Activated naive CD8-positive, alpha-beta T cell (primary cell): ENCODE results near the gene C11orf68.
"Not testable (repeated sequence)": the region's sequence is repeated elsewhere in the genome, so short reads cannot be mapped to it uniquely, and the experiment has no call there.

Experiments
- H3K27ac Mint-ChIP-seq: one replicate; pipeline ENCODE4 v1.8.0; 2021; ENCODE audit warnings: mixed read lengths
- H3K27me3 Mint-ChIP-seq: one replicate; pipeline ENCODE4 v1.8.0; 2021; ENCODE audit warnings: mixed read lengths
- H3K36me3 Mint-ChIP-seq: one replicate; pipeline ENCODE4 v1.8.0; 2021; ENCODE audit warnings: mixed read lengths
- H3K4me1 Mint-ChIP-seq: one replicate; pipeline ENCODE4 v1.8.0; 2021; ENCODE audit warnings: low read depth, mixed read lengths
- H3K4me3 Mint-ChIP-seq: one replicate; pipeline ENCODE4 v1.8.0; 2021; ENCODE audit warnings: mild to moderate bottlenecking, mixed read lengths
- H3K9me3 Mint-ChIP-seq: one replicate; pipeline ENCODE4 v1.8.0; 2021; ENCODE audit warnings: low read depth, mixed read lengths

C11orf68 gene

GRCh38 chr11:65950711-65951110, 31.8 kb upstream of the C11orf68 start:
- not testable (repeated sequence) for H3K9me3 Mint-ChIP-seq, H3K27ac Mint-ChIP-seq, H3K36me3 Mint-ChIP-seq, H3K4me3 Mint-ChIP-seq, H3K4me1 Mint-ChIP-seq, H3K27me3 Mint-ChIP-seq

GRCh38 chr11:65947603-65948125, 28.8 kb upstream of the C11orf68 start:
- H3K27ac Mint-ChIP-seq, result no peak overlapping the region
- no peaks in the 10 kb centered on the region for H3K9me3 Mint-ChIP-seq
- H3K4me3 Mint-ChIP-seq, result no peak overlapping the region
- H3K27me3 Mint-ChIP-seq, result no peaks in the 10 kb centered on the region
- H3K36me3 Mint-ChIP-seq, result no peaks in the 10 kb centered on the region
- no peaks in the 10 kb centered on the region for H3K4me1 Mint-ChIP-seq

GRCh38 chr11:65947133-65947532, 28.3 kb upstream of the C11orf68 start:
- Mint-ChIP-seq H3K36me3 (no peaks in the 10 kb centered on the region), H3K27me3 (no peaks in the 10 kb centered on the region), H3K4me3 (no peak overlapping the region), H3K27ac (no peak overlapping the region), H3K9me3 (no peaks in the 10 kb centered on the region), H3K4me1 (no peaks in the 10 kb centered on the region)

- H3K4me1 Mint-ChIP-seq, result no peaks in the 10 kb centered on the region
- no peaks in the 10 kb centered on the region for H3K9me3 Mint-ChIP-seq
- no peaks in the 10 kb centered on the region for H3K36me3 Mint-ChIP-seq
- H3K4me3 Mint-ChIP-seq, result no peak overlapping the region
- no peaks in the 10 kb centered on the region for H3K27me3 Mint-ChIP-seq
- H3K27ac Mint-ChIP-seq, result no peak overlapping the region
Observed at GRCh38 chr11:65946655-65947054, 27.8 kb upstream of the C11orf68 start.

GRCh38 chr11:65945941-65946558, 27.2 kb upstream of the C11orf68 start:
- Mint-ChIP-seq H3K9me3 (no peaks in the 10 kb centered on the region), H3K36me3 (no peaks in the 10 kb centered on the region), H3K27ac (no peak overlapping the region), H3K4me1 (no peaks in the 10 kb centered on the region), H3K4me3 (no peak overlapping the region), H3K27me3 (no peaks in the 10 kb centered on the region)

- H3K36me3 Mint-ChIP-seq, result no peaks in the 10 kb centered on the region
- H3K27me3 Mint-ChIP-seq, result no peaks in the 10 kb centered on the region
- H3K27ac Mint-ChIP-seq, result no peak within 1 kb of the TSS
- no peak within 1 kb of the TSS for H3K4me3 Mint-ChIP-seq
- H3K4me1 Mint-ChIP-seq, result no peaks in the 10 kb centered on the region
- no peaks in the 10 kb centered on the region for H3K9me3 Mint-ChIP-seq
Observed at GRCh38 chr11:65945430-65945911, 26.6 kb upstream of the C11orf68 start, which contains the start of gene TSGA10IP. TSS of gene TSGA10IP (plus strand) at chr11:65945480. CDS start at chr11:65945676, 196 bp downstream.

- no peak overlapping the region for H3K4me3 Mint-ChIP-seq
- H3K27me3 Mint-ChIP-seq, result peaks cover 2% of the 10 kb centered on the region
- no peaks in the 10 kb centered on the region for H3K9me3 Mint-ChIP-seq
- H3K27ac Mint-ChIP-seq, result no peak overlapping the region
- H3K36me3 Mint-ChIP-seq, result no peaks in the 10 kb centered on the region
- no peaks in the 10 kb centered on the region for H3K4me1 Mint-ChIP-seq
Observed at GRCh38 chr11:65944767-65945166, 25.9 kb upstream of the C11orf68 start.

GRCh38 chr11:65944191-65944590, 25.3 kb upstream of the C11orf68 start:
- Mint-ChIP-seq H3K4me1 (no peaks in the 10 kb centered on the region), H3K27me3 (peaks cover 2% of the 10 kb centered on the region), H3K4me3 (no peak overlapping the region), H3K36me3 (no peaks in the 10 kb centered on the region), H3K27ac (no peak overlapping the region), H3K9me3 (no peaks in the 10 kb centered on the region)

- H3K4me3 Mint-ChIP-seq, result no peak overlapping the region
- no peaks in the 10 kb centered on the region for H3K9me3 Mint-ChIP-seq
- no peak overlapping the region for H3K27ac Mint-ChIP-seq
- peaks cover 2% of the 10 kb centered on the region for H3K27me3 Mint-ChIP-seq
- no peaks in the 10 kb centered on the region for H3K36me3 Mint-ChIP-seq
- no peaks in the 10 kb centered on the region for H3K4me1 Mint-ChIP-seq
Observed at GRCh38 chr11:65942531-65942930, 23.7 kb upstream of the C11orf68 start.

GRCh38 chr11:65941720-65942310, 23.0 kb upstream of the C11orf68 start:
- Mint-ChIP-seq H3K36me3 (no peaks in the 10 kb centered on the region), H3K27ac (no peak overlapping the region), H3K9me3 (no peaks in the 10 kb centered on the region), H3K4me3 (no peak overlapping the region), H3K4me1 (no peaks in the 10 kb centered on the region), H3K27me3 (peaks cover 2% of the 10 kb centered on the region)

- Mint-ChIP-seq H3K27me3 (peaks cover 2% of the 10 kb centered on the region), H3K4me3 (no peak overlapping the region), H3K36me3 (no peaks in the 10 kb centered on the region), H3K4me1 (no peaks in the 10 kb centered on the region), H3K27ac (no peak overlapping the region), H3K9me3 (no peaks in the 10 kb centered on the region)
Observed at GRCh38 chr11:65937766-65938165, 18.9 kb upstream of the C11orf68 start.

GRCh38 chr11:65934014-65934413, 15.2 kb upstream of the C11orf68 start:
- H3K4me3 Mint-ChIP-seq, result no peak overlapping the region
- H3K36me3 Mint-ChIP-seq, result no peaks in the 10 kb centered on the region
- H3K27me3 Mint-ChIP-seq, result no peaks in the 10 kb centered on the region
- H3K27ac Mint-ChIP-seq, result no peak overlapping the region
- peaks cover 19% of the 10 kb centered on the region for H3K4me1 Mint-ChIP-seq
- no peaks in the 10 kb centered on the region for H3K9me3 Mint-ChIP-seq

GRCh38 chr11:65932558-65932919, 13.7 kb upstream of the C11orf68 start:
- Mint-ChIP-seq H3K4me1 (peaks cover 33% of the 10 kb centered on the region), H3K27me3 (no peaks in the 10 kb centered on the region), H3K36me3 (no peaks in the 10 kb centered on the region), H3K4me3 (no peak overlapping the region), H3K27ac (no peak overlapping the region), H3K9me3 (no peaks in the 10 kb centered on the region)

- Mint-ChIP-seq H3K27ac (peak overlapping the region; percentile 73), H3K36me3 (no peaks in the 10 kb centered on the region), H3K4me3 (no peak overlapping the region), H3K4me1 (peaks cover 39% of the 10 kb centered on the region), H3K9me3 (no peaks in the 10 kb centered on the region), H3K27me3 (no peaks in the 10 kb centered on the region)
Observed at GRCh38 chr11:65931773-65932557, 13.1 kb upstream of the C11orf68 start.

- H3K4me3 Mint-ChIP-seq, result peak overlapping the region; percentile 80
- H3K27ac Mint-ChIP-seq, result peak overlapping the region; percentile 94
- peaks cover 41% of the 10 kb centered on the region for H3K4me1 Mint-ChIP-seq
- no peaks in the 10 kb centered on the region for H3K9me3 Mint-ChIP-seq
- no peaks in the 10 kb centered on the region for H3K36me3 Mint-ChIP-seq
- no peaks in the 10 kb centered on the region for H3K27me3 Mint-ChIP-seq
Observed at GRCh38 chr11:65928667-65929066, 9.8 kb upstream of the C11orf68 start.
